NK-92 treated with Interleukin-12 subunit alpha and Interleukin-12 subunit beta, amount 100 ng/mL, for 24 hours (cell line): Measurements from ENCODE around the gene SPTLC2.
A peak's percentile ranks its signal among the peaks of the same experiment; 100 is the strongest.
"Not testable (repeated sequence)": the region's sequence is repeated elsewhere in the genome, so short reads cannot be mapped to it uniquely, and the experiment has no call there.

Experiments used
- DNase-seq: peaks from one replicate; lab custom pipeline; 2025; lab: John Stamatoyannopoulos, UW

SPTLC2 gene

GRCh38 chr14:77616454-77617229 is at the start of gene SPTLC2:
SPTLC2 (minus strand) TSS chr14:77616637; CDS start chr14:77616579, 58 bp downstream.
- peak; percentile 99 for DNase-seq

GRCh38 chr14:77663293-77663692 is 46.9 kb upstream of the SPTLC2 start:
- DNase-seq, result no peak

- not testable (repeated sequence) for DNase-seq
Measured at GRCh38 chr14:77661562-77661961, 45.1 kb upstream of the SPTLC2 start.

GRCh38 chr14:77660754-77661153 is 44.3 kb upstream of the SPTLC2 start:
- no peak for DNase-seq

- no peak for DNase-seq
Measured at GRCh38 chr14:77659831-77660230, 43.4 kb upstream of the SPTLC2 start.

GRCh38 chr14:77657280-77657679 is 40.8 kb upstream of the SPTLC2 start:
- no peak for DNase-seq

- DNase-seq, result no peak
Measured at GRCh38 chr14:77654001-77654441, 37.6 kb upstream of the SPTLC2 start.

- DNase-seq, result no peak
Measured at GRCh38 chr14:77649326-77649725, 32.9 kb upstream of the SPTLC2 start.

GRCh38 chr14:77648520-77649200 is 32.2 kb upstream of the SPTLC2 start:
- no peak for DNase-seq

- no peak for DNase-seq
Measured at GRCh38 chr14:77647853-77648252, 31.4 kb upstream of the SPTLC2 start.

- no peak for DNase-seq
Measured at GRCh38 chr14:77646907-77647306, 30.5 kb upstream of the SPTLC2 start.

- DNase-seq, result no peak
Measured at GRCh38 chr14:77645520-77646230, 29.2 kb upstream of the SPTLC2 start.

GRCh38 chr14:77642407-77642806 is 26.0 kb upstream of the SPTLC2 start:
- no peak for DNase-seq

GRCh38 chr14:77641534-77642341 is 25.3 kb upstream of the SPTLC2 start:
- DNase-seq, result no peak

GRCh38 chr14:77640756-77641533 is 24.5 kb upstream of the SPTLC2 start:
- no peak for DNase-seq

GRCh38 chr14:77638771-77639171 is 22.3 kb upstream of the SPTLC2 start:
- DNase-seq, result no peak

- not testable (repeated sequence) for DNase-seq
Measured at GRCh38 chr14:77635869-77636268, 19.4 kb upstream of the SPTLC2 start.

- DNase-seq, result not testable (repeated sequence)
Measured at GRCh38 chr14:77635466-77635865, 19.0 kb upstream of the SPTLC2 start.

GRCh38 chr14:77630111-77630510 is 13.7 kb upstream of the SPTLC2 start:
- no peak for DNase-seq

- DNase-seq, result no peak
Measured at GRCh38 chr14:77625360-77625759, 8.9 kb upstream of the SPTLC2 start.

- no peak for DNase-seq
Measured at GRCh38 chr14:77623201-77623600, 6.8 kb upstream of the SPTLC2 start.
